ENCODE data around the gene SPOP.

DNA sequence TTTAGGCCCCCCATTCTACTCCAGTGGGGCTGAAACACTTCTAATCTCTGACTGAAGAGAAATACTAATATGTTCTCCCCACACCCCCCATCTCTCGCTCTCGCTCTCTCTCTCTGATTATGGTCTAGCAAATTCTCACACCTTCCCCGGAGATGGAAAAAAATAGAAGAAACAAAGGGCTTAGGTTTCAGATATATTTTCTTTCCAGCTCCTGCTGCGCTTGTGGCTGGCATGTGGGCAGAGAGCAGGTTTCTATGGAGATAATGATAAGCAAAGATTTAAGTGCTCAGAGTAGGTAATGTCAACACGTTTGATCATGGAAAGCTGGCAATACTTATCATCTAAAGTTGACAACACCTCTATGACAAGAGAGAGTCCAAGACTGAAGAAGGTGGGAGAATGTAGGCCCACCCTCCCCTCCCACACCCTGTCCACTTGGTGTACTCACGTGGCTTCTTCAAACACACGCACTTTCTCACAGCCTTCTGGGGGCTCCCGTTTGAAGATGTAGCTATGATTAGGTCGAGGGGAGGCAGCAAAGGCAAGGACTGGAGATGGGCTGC, 37.9 kb upstream of the SPOP start:
- TF ChIP-seq POLR2AphosphoS5 (IDR thresholded peaks at IDR 0.05; ENCODE audit: control insufficient read depth, insufficient read depth, low read depth, low read length) (no peak), ZNF133 (CRISPR knock-in tag; IDR thresholded peaks at IDR 0.05) (no peak), POLR2A (conservative IDR thresholded peaks at IDR 0.05) (no peak), TRIM28 (IDR thresholded peaks at IDR 0.05) (no peak), ZNF717 (CRISPR knock-in tag; IDR thresholded peaks at IDR 0.05) (no peak), KDM1A (IDR thresholded peaks at IDR 0.05) (no peak), CHD4 (IDR thresholded peaks at IDR 0.05; ENCODE audit: insufficient read depth, insufficient replicate concordance, low read depth, low read length, poor library complexity, severe bottlenecking) (no peak)
- TF ChIP-seq, protein P1, sequence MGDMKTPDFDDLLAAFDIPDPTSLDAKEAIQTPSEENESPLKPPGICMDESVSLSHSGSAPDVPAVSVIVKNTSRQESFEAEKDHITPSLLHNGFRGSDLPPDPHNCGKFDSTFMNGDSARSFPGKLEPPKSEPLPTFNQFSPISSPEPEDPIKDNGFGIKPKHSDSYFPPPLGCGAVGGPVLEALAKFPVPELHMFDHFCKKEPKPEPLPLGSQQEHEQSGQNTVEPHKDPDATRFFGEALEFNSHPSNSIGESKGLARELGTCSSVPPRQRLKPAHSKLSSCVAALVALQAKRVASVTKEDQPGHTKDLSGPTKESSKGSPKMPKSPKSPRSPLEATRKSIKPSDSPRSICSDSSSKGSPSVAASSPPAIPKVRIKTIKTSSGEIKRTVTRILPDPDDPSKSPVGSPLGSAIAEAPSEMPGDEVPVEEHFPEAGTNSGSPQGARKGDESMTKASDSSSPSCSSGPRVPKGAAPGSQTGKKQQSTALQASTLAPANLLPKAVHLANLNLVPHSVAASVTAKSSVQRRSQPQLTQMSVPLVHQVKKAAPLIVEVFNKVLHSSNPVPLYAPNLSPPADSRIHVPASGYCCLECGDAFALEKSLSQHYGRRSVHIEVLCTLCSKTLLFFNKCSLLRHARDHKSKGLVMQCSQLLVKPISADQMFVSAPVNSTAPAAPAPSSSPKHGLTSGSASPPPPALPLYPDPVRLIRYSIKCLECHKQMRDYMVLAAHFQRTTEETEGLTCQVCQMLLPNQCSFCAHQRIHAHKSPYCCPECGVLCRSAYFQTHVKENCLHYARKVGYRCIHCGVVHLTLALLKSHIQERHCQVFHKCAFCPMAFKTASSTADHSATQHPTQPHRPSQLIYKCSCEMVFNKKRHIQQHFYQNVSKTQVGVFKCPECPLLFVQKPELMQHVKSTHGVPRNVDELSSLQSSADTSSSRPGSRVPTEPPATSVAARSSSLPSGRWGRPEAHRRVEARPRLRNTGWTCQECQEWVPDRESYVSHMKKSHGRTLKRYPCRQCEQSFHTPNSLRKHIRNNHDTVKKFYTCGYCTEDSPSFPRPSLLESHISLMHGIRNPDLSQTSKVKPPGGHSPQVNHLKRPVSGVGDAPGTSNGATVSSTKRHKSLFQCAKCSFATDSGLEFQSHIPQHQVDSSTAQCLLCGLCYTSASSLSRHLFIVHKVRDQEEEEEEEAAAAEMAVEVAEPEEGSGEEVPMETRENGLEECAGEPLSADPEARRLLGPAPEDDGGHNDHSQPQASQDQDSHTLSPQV (IDR thresholded peaks at IDR 0.05): no peak
- TF ChIP-seq, protein P2, sequence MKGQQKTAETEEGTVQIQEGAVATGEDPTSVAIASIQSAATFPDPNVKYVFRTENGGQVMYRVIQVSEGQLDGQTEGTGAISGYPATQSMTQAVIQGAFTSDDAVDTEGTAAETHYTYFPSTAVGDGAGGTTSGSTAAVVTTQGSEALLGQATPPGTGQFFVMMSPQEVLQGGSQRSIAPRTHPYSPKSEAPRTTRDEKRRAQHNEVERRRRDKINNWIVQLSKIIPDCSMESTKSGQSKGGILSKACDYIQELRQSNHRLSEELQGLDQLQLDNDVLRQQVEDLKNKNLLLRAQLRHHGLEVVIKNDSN (CRISPR knock-in tag; IDR thresholded peaks at IDR 0.05): no peak
- TF ChIP-seq, protein P3, sequence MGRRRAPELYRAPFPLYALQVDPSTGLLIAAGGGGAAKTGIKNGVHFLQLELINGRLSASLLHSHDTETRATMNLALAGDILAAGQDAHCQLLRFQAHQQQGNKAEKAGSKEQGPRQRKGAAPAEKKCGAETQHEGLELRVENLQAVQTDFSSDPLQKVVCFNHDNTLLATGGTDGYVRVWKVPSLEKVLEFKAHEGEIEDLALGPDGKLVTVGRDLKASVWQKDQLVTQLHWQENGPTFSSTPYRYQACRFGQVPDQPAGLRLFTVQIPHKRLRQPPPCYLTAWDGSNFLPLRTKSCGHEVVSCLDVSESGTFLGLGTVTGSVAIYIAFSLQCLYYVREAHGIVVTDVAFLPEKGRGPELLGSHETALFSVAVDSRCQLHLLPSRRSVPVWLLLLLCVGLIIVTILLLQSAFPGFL (CRISPR knock-in tag; IDR thresholded peaks at IDR 0.05): no peak
